GM10266 (cell line): ENCODE results near the gene ZNF587.
"Not testable (repeated sequence)": the region's sequence is repeated elsewhere in the genome, so short reads cannot be mapped to it uniquely, and the experiment has no call there.

Experiments
- DNase-seq: peaks from one replicate; pipeline ENCODE4 v3.0.0; 2012; ENCODE audit errors: extremely low spot score
- CTCF ChIP-seq: IDR thresholded peaks from 2 replicates; pipeline ENCODE4 v1.5.1; 2012; ENCODE audit warnings: mild to moderate bottlenecking, low read depth; ENCODE audit not compliant: control insufficient read depth, insufficient read depth; ENCODE audit errors: missing control alignments

ZNF587 gene

DNA sequence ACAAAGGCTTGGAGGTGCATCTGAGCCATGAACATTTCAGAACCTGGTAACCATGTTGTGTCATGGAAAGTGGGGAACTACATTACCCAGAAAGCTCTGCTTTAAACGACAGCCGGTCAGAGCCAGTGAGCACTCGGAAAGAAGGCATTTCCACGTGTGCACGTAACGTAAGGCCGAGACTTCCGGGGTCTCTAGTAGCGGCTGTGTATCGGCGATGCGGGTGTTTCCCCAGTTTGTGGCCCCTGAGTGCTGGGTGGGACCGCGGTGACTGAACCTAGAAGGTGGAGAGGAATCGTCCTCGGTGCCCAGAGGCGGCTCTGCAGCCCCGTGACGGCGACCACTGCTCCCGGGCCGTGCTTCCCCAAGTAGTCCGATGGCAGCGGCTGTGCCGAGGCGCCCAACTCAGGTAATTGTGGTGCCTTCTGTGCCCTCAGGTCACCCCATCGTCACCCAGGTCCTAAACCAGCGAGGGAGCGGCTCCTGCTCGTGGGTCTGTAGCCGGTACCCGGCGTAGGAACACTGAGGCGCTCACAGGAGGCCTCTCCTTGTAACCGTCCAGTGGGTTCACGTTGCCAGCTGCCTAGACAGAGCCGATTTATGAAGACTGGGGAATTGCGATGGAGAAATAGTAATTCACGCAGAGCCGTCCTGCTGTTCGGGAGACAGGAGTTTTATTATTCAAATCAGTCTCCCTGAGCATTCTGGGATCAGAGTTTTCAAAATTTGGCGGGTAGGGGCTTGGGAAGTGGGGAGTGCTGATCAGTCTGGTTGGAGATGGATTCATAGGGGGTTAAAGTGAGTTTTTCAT is at the start of gene ZNF587:
TSS of gene ZNF587 (plus strand) at position 194 of the 808 bp plus-strand sequence. CDS start at position 374, 180 bp downstream.
- DNase-seq = peak; percentile 74

DNA sequence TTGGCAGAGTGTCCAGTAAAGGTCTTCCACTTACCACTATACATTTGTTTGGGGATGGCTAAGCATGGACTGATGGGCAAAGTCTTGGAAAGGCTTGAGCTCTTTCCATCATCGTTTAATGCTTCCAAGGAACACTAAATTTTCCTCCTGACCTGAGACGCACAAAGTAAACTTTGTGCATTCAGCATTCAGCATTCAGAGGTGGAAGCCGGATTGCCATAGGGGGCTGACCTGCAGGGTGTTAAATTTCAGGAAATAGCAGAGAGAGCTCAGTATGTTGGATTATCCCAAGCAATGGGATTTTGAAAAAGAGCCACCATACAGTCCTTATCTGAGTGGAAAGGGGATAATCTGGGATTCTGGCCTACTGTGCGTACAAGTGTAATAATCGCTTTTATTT is 49.0 kb upstream of the ZNF587 start:
- no peak for DNase-seq
- no peak for TF ChIP-seq CTCF

DNA sequence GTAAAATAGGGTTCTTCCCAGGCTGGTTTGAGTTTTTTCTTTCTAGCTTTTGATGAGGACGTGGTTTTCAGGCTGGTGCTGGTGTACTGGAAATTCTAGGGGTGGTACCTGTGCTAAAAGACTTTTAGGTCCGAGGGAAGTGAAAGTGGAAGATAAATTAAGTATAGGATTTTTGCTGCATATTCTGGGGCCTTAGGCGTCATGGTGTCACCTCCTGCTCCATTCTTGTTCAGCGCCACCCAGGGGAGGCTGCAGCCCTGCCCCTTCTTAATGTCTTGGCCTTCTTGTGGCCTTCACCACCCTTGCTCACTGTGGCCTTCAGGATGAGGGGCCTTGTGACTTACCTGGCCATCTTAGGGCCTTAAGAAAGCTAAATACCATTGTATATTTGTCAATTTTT is 47.4 kb upstream of the ZNF587 start:
- peak; percentile 53 for TF ChIP-seq CTCF
- no peak for DNase-seq

DNA sequence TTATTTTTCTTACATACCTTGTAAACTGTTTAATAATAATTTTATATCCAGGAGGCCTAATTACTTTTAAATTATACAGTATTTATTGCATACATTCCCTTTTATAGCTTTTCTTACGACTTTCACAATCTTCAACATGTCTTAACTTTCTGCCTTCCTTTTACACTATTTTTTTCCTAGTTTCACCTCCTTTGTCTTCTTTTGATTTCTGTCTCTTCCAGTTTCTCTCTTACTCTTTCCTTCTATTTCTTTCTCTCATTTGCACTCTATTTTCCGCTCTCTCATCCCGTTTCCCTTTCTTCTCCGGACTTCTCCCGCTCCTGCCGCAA is 46.4 kb upstream of the ZNF587 start:
- no peak for TF ChIP-seq CTCF
- no peak for DNase-seq

DNA sequence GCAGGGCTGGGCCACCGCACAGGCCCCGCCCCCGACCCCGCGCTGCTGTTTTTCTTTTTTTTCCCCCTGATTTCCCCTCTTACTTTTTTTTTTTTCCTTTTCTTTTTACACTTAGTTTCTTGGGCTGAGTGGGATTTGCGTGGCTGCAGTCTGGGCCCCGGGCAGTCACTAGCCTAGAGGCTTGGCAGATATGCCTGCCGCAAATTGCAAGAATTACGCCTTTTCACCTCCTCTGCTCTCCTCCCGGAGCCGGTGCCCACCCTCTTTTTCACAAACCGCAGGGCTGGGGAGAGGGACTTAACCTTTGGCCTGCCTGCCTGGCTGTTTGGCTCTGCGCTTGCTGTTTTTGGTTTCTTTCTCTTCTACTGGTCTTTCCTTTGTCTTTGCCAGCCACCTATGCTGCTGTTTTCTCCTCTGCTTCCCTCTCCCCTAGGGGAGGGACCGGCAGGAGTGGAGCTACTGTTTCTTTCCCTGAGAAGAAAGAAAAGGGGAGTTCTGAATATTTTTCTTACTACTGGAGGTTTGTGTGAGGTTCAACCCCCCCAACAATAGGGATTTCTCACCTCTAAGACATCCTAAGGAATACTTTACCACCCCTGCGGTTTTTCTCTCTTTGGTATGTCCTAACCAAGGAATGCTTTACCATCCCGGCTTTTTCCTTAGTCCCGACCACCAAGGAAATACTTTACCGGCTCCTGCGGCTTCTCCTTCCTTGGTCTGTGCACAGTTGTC is 45.9 kb upstream of the ZNF587 start:
- no peak for DNase-seq
- TF ChIP-seq CTCF = no peak

- no peak for TF ChIP-seq CTCF
- DNase-seq = no peak
Observed at GRCh38 chr19:57807541-57807940, 42.1 kb upstream of the ZNF587 start.

GRCh38 chr19:57810410-57811295 is 39.0 kb upstream of the ZNF587 start:
- not testable (repeated sequence) for DNase-seq

DNA sequence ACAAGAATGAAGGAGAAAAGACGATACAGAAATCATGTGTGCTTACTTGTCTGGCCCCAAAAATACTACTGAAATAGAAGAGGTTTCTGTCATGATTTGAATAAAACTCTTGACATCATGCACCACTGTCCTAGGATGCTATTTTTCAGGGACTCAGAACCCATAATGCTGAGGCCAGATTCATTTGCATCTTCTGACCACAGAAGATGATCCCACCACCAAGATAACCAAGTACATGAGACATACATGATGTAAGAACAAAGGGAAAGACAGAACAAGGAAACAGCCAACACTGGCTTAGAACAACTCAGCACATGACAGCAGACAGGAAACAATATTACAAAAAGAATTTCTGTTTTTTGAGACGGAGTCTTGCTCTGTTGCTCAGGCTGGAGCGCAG is 37.4 kb upstream of the ZNF587 start:
- DNase-seq = no peak
- no peak for TF ChIP-seq CTCF

DNA sequence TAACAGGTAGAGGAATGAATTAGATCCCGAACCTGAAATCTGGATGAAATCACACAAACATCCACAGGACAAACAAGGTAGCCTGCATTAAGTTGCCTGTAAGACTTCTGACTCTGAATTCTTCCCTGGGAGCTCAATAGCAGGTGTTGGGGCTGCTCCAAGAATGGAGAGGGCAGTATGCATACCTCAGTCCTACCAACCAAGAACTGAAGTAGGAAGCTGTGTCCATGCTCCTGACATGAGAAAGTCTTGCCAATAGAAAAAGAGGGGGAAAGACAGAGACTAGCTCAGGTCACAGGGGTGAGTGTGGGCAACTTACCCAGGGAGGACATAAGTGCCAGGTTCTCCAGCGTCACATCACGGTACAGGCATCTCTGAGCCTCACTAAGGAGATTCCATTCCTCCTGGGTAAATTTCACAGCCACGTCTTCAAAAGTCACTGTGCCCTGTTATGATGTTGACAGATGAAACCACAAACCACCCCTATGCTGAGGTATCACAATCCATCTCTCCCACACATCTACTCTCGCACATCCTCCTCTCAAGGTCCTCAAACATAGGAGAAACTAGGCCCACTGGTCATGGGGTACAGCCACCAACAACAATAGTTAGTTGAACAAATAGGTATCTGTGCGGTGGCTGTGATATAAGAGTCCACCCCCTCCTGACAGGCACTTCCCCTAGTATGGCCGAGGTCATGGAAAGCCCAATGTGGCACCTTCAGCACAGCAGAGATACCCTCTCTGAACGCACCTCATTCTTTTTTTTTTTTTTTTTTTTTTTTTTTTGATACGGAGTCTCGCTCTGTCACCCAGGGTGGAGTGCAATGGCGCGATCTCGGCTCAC is 36.5 kb upstream of the ZNF587 start:
- not testable (repeated sequence) for DNase-seq
